ENCODE data around the gene NXPH4. TPM values are rescaled to one million over a fixed set of nuclear protein-coding genes. Genes with fewer than 3 reads are reported as not detected.

NXPH4 gene
- total RNA-seq, 2 donors from 2014 or later = 0.73 TPM; not detected in 1

GRCh38 chr12:57222286-57223190 is 5.9 kb downstream of the NXPH4 start:
- peaks cover 55 to 80% of the 10 kb centered on the region in 2 donors for H3K27me3 Mint-ChIP-seq
- no peaks in the 10 kb centered on the region for H3K36me3 Mint-ChIP-seq
- H3K4me1 Mint-ChIP-seq (ENCODE audit: low read depth in 2 of 2) = peaks cover 48 to 60% of the 10 kb centered on the region in 2 donors
- peak overlapping the region in 1 of 2 donors; percentile 0 for H3K27ac Mint-ChIP-seq
- no peaks in the 10 kb centered on the region for H3K9me3 Mint-ChIP-seq
- ATAC-seq = no peak
- peak overlapping the region; percentile 62 for H3K4me3 Mint-ChIP-seq
- DNase-seq (ENCODE audit: low spot score) = no peak

GRCh38 chr12:57223191-57224165 is 6.9 kb downstream of the NXPH4 start:
- peak; percentile 92 to 93 for ATAC-seq
- Mint-ChIP-seq H3K9me3 (no peaks in the 10 kb centered on the region), H3K4me3 (peak overlapping the region; percentile 62), H3K36me3 (no peaks in the 10 kb centered on the region), H3K27me3 (peaks cover 51 to 75% of the 10 kb centered on the region in 2 donors), H3K27ac (peak overlapping the region in 1 of 2 donors; percentile 0), H3K4me1 (ENCODE audit: low read depth in 2 of 2) (peaks cover 49 to 59% of the 10 kb centered on the region in 2 donors)
- DNase-seq (ENCODE audit: low spot score) = peak; percentile 80

- no peak for DNase-seq (ENCODE audit: low spot score)
- Mint-ChIP-seq H3K4me3 (peak overlapping the region; percentile 62), H3K36me3 (no peaks in the 10 kb centered on the region), H3K27ac (no peak overlapping the region), H3K9me3 (no peaks in the 10 kb centered on the region), H3K27me3 (peaks cover 43 to 65% of the 10 kb centered on the region in 2 donors), H3K4me1 (ENCODE audit: low read depth in 2 of 2) (peaks cover 55 to 63% of the 10 kb centered on the region in 2 donors)
- ATAC-seq = no peak
Measured at GRCh38 chr12:57224278-57224972, 7.8 kb downstream of the NXPH4 start.

- no peak overlapping the region for H3K27ac Mint-ChIP-seq
- DNase-seq (ENCODE audit: low spot score) (no peak), ATAC-seq (peak; percentile 54 to 65)
- H3K4me3 Mint-ChIP-seq = peak overlapping the region; percentile 62
- no peaks in the 10 kb centered on the region for H3K9me3 Mint-ChIP-seq
- H3K36me3 Mint-ChIP-seq = peaks cover 4% of the 10 kb centered on the region
- H3K4me1 Mint-ChIP-seq (ENCODE audit: low read depth in 2 of 2) = peaks cover 62 to 66% of the 10 kb centered on the region in 2 donors
- peaks cover 38 to 58% of the 10 kb centered on the region in 2 donors for H3K27me3 Mint-ChIP-seq
Measured at GRCh38 chr12:57224973-57225679, 8.5 kb downstream of the NXPH4 start.

GRCh38 chr12:57225680-57226210 is 9.2 kb downstream of the NXPH4 start:
- Mint-ChIP-seq H3K4me1 (ENCODE audit: low read depth in 2 of 2) (peaks cover 65 to 70% of the 10 kb centered on the region in 2 donors), H3K27ac (no peak overlapping the region), H3K27me3 (peaks cover 35 to 52% of the 10 kb centered on the region in 2 donors), H3K9me3 (no peaks in the 10 kb centered on the region), H3K4me3 (peak overlapping the region; percentile 38), H3K36me3 (peaks cover 10% of the 10 kb centered on the region)
- ATAC-seq = no peak
- DNase-seq (ENCODE audit: low spot score) = no peak

- H3K27ac Mint-ChIP-seq = no peak overlapping the region
- H3K4me1 Mint-ChIP-seq (ENCODE audit: low read depth in 2 of 2) = peaks cover 64 to 69% of the 10 kb centered on the region in 2 donors
Measured at GRCh38 chr12:57226588-57227314, 10.2 kb downstream of the NXPH4 start.

GRCh38 chr12:57227315-57228115 is 10.9 kb downstream of the NXPH4 start:
- Mint-ChIP-seq H3K4me1 (ENCODE audit: low read depth in 2 of 2) (peaks cover 58 to 65% of the 10 kb centered on the region in 2 donors), H3K9me3 (no peaks in the 10 kb centered on the region), H3K27me3 (peaks cover 22 to 36% of the 10 kb centered on the region in 2 donors), H3K27ac (no peak overlapping the region), H3K4me3 (peak overlapping the region; percentile 38), H3K36me3 (peaks cover 11% of the 10 kb centered on the region)
- DNase-seq (ENCODE audit: low spot score) (no peak), ATAC-seq (no peak)

More at GRCh38 chr12:57226588-57227314, 10.2 kb downstream of the NXPH4 start:
- Mint-ChIP-seq H3K4me3 (peak overlapping the region; percentile 38), H3K9me3 (no peaks in the 10 kb centered on the region), H3K27me3 (peaks cover 28 to 42% of the 10 kb centered on the region in 2 donors), H3K36me3 (peaks cover 11% of the 10 kb centered on the region)
- DNase-seq (ENCODE audit: low spot score) (no peak), ATAC-seq (no peak)

- Mint-ChIP-seq H3K27ac (peak overlapping the region; percentile 98 to 100), H3K4me1 (ENCODE audit: low read depth in 2 of 2) (peaks cover 42 to 51% of the 10 kb centered on the region in 2 donors), H3K9me3 (no peaks in the 10 kb centered on the region), H3K27me3 (peaks cover 14 to 25% of the 10 kb centered on the region in 2 donors), H3K4me3 (peak overlapping the region; percentile 96), H3K36me3 (peaks cover 13% of the 10 kb centered on the region)
- peak; percentile 8 to 34 for ATAC-seq
- no peak for DNase-seq (ENCODE audit: low spot score)
Measured at GRCh38 chr12:57229046-57229633, 12.5 kb downstream of the NXPH4 start.

- peak within 1 kb of the TSS; percentile 98 to 100 for H3K27ac Mint-ChIP-seq
- ATAC-seq (peak; percentile 84 to 92), DNase-seq (ENCODE audit: low spot score) (peak; percentile 96)
- peaks cover 19% of the 10 kb centered on the region for H3K36me3 Mint-ChIP-seq
- H3K27me3 Mint-ChIP-seq = peaks cover 14 to 25% of the 10 kb centered on the region in 2 donors
- H3K4me1 Mint-ChIP-seq (ENCODE audit: low read depth in 2 of 2) = peaks cover 41 to 55% of the 10 kb centered on the region in 2 donors
- H3K4me3 Mint-ChIP-seq = peak within 1 kb of the TSS; percentile 96
- no peaks in the 10 kb centered on the region for H3K9me3 Mint-ChIP-seq
Measured at GRCh38 chr12:57229634-57230380, 13.2 kb downstream of the NXPH4 start, which contains the start of gene SHMT2. SHMT2 (plus strand) TSS chr12:57229711; CDS start chr12:57229779, 68 bp downstream.

GRCh38 chr12:57230381-57231155 is 14.0 kb downstream of the NXPH4 start:
- Mint-ChIP-seq H3K36me3 (peaks cover 19% of the 10 kb centered on the region), H3K27me3 (peaks cover 12 to 23% of the 10 kb centered on the region in 2 donors), H3K9me3 (no peaks in the 10 kb centered on the region), H3K4me1 (ENCODE audit: low read depth in 2 of 2) (peaks cover 41 to 53% of the 10 kb centered on the region in 2 donors), H3K27ac (peak overlapping the region; percentile 98 to 100), H3K4me3 (peak overlapping the region; percentile 96)
- DNase-seq (ENCODE audit: low spot score) (no peak), ATAC-seq (no peak)

Data from natural killer cell treated with Interleukin-12 subunit alpha and Interleukin-12 subunit beta and Interleukin-15 and Interleukin-18, amount 100 ng/mL, for 72 hours (primary cell).